ENCODE data around the gene ISLR. TPM values are rescaled to one million over a fixed set of nuclear protein-coding genes. Genes with fewer than 3 reads are reported as not detected.

ISLR gene
- total RNA-seq, 2 experiments from 2014 or later: not detected

- Mint-ChIP-seq H3K27ac (no peak overlapping the region), H3K36me3 (no peaks in the 10 kb centered on the region), H3K4me3 (no peak overlapping the region), H3K27me3 (peaks cover 2% of the 10 kb centered on the region), H3K4me1 (ENCODE audit: low read depth) (no peaks in the 10 kb centered on the region), H3K9me3 (no peaks in the 10 kb centered on the region)
- ChIA-PET CTCF (interaction anchor here (0.7 kb wide), 1 partner anchor 185 kb away, joined by 3 read pairs; no protein-coding TSS in a partner anchor), POLR2A (no interaction called here)
- intact Hi-C loops (cut with micrococcal nuclease): no loop called here
- no peak for DNase-seq
Measured at GRCh38 chr15:74194572-74195559, 21.4 kb downstream of the ISLR start.

DNA sequence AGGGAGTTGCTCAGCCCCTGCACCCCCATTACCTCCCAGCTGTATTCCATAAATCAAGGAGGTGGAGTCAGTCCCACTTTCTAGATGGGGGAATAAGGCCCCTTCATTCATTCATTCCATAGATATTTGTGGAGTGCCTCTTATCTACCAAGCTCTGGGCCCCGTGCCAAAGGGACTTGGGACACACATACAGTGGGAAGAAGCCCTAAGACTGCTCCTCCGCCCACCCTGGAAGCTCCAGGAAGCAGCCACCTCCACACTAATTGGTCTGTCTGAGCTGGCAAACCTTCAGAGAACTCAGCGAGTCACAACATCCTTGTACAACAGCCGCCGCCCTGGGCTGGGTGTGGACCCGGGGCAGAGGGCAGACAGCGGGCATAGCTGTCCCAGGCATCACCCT lies 22.7 kb downstream of the ISLR start:
- Mint-ChIP-seq H3K36me3 (no peaks in the 10 kb centered on the region), H3K27me3 (peaks cover 2% of the 10 kb centered on the region), H3K9me3 (no peaks in the 10 kb centered on the region), H3K27ac (no peak overlapping the region), H3K4me1 (ENCODE audit: low read depth) (no peaks in the 10 kb centered on the region), H3K4me3 (no peak overlapping the region)
- intact Hi-C loops (cut with micrococcal nuclease): no loop called here
- ChIA-PET POLR2A (no interaction called here), CTCF (interaction anchor here (1.0 kb wide), 1 partner anchor 12 kb away, joined by 3 read pairs; no protein-coding TSS in a partner anchor)
- no peak for DNase-seq

- no peak overlapping the region for H3K4me3 Mint-ChIP-seq
- peaks cover 5% of the 10 kb centered on the region for H3K27me3 Mint-ChIP-seq
- no peaks in the 10 kb centered on the region for H3K36me3 Mint-ChIP-seq
- ChIA-PET CTCF (no interaction called here), POLR2A (no interaction called here)
- no peaks in the 10 kb centered on the region for H3K4me1 Mint-ChIP-seq (ENCODE audit: low read depth)
- no peak for DNase-seq
- H3K9me3 Mint-ChIP-seq: no peaks in the 10 kb centered on the region
- intact Hi-C loops (cut with micrococcal nuclease): no loop called here
- no peak overlapping the region for H3K27ac Mint-ChIP-seq
Measured at GRCh38 chr15:74197176-74197965, 23.9 kb downstream of the ISLR start.

GRCh38 chr15:74199297-74199652 lies 25.8 kb downstream of the ISLR start:
- Mint-ChIP-seq H3K27ac (no peak overlapping the region), H3K36me3 (no peaks in the 10 kb centered on the region), H3K4me1 (ENCODE audit: low read depth) (no peaks in the 10 kb centered on the region), H3K4me3 (no peak overlapping the region), H3K9me3 (no peaks in the 10 kb centered on the region), H3K27me3 (peaks cover 9% of the 10 kb centered on the region)
- ChIA-PET POLR2A (no interaction called here), CTCF (interaction anchor here (0.6 kb wide), 1 partner anchor 227 kb away, joined by 3 read pairs; no protein-coding TSS in a partner anchor)
- no peak for DNase-seq
- intact Hi-C loops (cut with micrococcal nuclease): no loop called here

DNA sequence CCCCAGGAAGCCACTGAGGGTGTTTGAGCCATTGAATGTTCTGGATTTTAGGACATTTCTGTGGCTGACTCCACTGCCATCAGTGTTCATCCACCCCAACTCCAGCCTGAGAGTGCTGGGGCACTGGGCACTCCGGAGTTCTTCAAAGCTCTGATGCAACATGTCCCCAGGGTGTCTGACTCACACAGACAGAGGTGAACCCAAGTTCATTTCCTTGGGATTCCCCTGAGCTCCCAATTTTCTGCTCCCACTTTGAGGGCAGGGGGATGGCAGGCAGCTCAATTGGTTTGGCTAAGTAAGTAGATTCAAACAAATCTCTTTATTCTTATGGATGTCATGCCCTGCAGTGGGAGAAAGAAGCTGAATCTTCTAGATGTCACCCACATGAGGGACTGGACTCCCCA lies 26.9 kb downstream of the ISLR start:
- H3K27me3 Mint-ChIP-seq: peaks cover 9% of the 10 kb centered on the region
- no peaks in the 10 kb centered on the region for H3K36me3 Mint-ChIP-seq
- no peak overlapping the region for H3K4me3 Mint-ChIP-seq
- POLR2A ChIA-PET: no interaction called here
- H3K9me3 Mint-ChIP-seq: no peaks in the 10 kb centered on the region
- intact Hi-C loops (cut with micrococcal nuclease): no loop called here
- DNase-seq: no peak
- H3K27ac Mint-ChIP-seq: no peak overlapping the region
- no peaks in the 10 kb centered on the region for H3K4me1 Mint-ChIP-seq (ENCODE audit: low read depth)
- CTCF ChIA-PET: no interaction called here

DNA sequence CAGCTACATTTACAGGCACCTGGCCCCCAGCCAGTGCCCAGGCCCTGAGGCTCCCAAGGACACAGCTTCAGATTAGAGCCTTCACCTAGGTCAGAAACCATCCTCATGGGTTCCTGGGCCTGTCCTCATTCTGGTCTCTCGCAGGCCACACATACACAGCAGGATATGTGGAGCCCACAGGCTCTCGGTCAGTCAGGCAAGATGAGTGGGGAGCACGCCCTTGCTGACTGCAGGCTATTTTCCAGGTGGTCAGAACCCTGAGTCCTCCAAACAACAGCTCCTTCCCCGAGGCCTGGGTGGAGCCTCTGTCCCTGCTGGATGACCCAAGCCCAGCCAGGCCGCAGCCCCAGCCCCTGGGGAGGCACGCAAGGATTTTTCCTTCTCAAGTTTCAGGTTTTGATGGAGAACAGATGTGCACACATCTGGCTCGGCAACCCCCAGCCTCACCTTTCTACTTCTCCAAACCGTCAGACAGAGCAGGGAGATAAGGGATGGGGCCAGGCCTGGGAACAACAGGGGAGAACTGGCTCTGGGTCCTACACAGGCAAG lies 27.4 kb downstream of the ISLR start:
- Mint-ChIP-seq H3K27ac (no peak overlapping the region), H3K36me3 (no peaks in the 10 kb centered on the region), H3K27me3 (peaks cover 9% of the 10 kb centered on the region), H3K4me1 (ENCODE audit: low read depth) (no peaks in the 10 kb centered on the region), H3K9me3 (no peaks in the 10 kb centered on the region), H3K4me3 (no peak overlapping the region)
- ChIA-PET CTCF (no interaction called here), POLR2A (no interaction called here)
- intact Hi-C loops (cut with micrococcal nuclease): no loop called here
- no peak for DNase-seq

GRCh38 chr15:74201710-74202420 lies 28.4 kb downstream of the ISLR start:
- no peaks in the 10 kb centered on the region for H3K36me3 Mint-ChIP-seq
- no peak overlapping the region for H3K4me3 Mint-ChIP-seq
- H3K27me3 Mint-ChIP-seq: peaks cover 9% of the 10 kb centered on the region
- H3K4me1 Mint-ChIP-seq (ENCODE audit: low read depth): no peaks in the 10 kb centered on the region
- no peak overlapping the region for H3K27ac Mint-ChIP-seq
- ChIA-PET POLR2A (interaction anchor here (0.9 kb wide), 1 partner anchor 53 kb away, joined by 3 read pairs; no protein-coding TSS in a partner anchor), CTCF (no interaction called here)
- no peak for DNase-seq
- intact Hi-C loops (cut with micrococcal nuclease): no loop called here
- no peaks in the 10 kb centered on the region for H3K9me3 Mint-ChIP-seq

- no peak for DNase-seq
- Mint-ChIP-seq H3K4me3 (no peak within 1 kb of the TSS), H3K4me1 (ENCODE audit: low read depth) (no peaks in the 10 kb centered on the region), H3K9me3 (no peaks in the 10 kb centered on the region), H3K36me3 (no peaks in the 10 kb centered on the region), H3K27me3 (peaks cover 10% of the 10 kb centered on the region), H3K27ac (no peak within 1 kb of the TSS)
- POLR2A ChIA-PET: interaction anchor here (0.9 kb wide), 1 partner anchor 52 kb away, joined by 3 read pairs; no protein-coding TSS in a partner anchor
- CTCF ChIA-PET: no interaction called here
- intact Hi-C loops (cut with micrococcal nuclease): no loop called here
Measured at GRCh38 chr15:74202452-74203401, 29.2 kb downstream of the ISLR start, which contains the start of gene STRA6. TSS of gene STRA6 (minus strand) at chr15:74202787. CDS start at chr15:74202267, 520 bp downstream.

DNA sequence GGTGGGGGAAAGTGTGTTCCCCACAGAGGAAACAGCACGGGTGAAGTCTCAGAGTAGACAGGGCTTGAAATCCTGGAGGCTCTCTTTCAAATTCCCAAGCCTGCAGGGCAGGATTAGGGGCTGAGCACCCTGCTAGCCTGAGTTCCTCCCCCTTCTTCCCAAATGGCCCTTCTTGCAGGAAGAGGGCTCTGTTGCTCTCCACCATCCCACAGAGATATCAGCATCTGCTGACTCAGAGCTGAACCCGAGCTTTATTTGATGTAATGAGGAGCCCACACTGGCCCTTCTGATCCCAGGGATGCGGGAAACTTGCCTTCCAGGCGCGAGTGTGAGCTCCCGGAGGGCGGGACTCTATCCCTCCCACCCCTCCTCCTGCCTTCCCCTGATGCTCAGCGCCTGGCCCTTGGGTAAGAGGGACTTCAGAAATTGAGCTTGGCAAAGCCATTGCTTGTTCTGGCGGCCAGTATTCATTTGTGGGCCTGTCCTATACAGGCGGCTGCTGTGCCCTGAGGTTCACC lies 30.5 kb downstream of the ISLR start:
- POLR2A ChIA-PET: no interaction called here
- H3K4me3 Mint-ChIP-seq: no peak overlapping the region
- H3K4me1 Mint-ChIP-seq (ENCODE audit: low read depth): no peaks in the 10 kb centered on the region
- peaks cover 14% of the 10 kb centered on the region for H3K27me3 Mint-ChIP-seq
- CTCF ChIA-PET: no interaction called here
- H3K36me3 Mint-ChIP-seq: no peaks in the 10 kb centered on the region
- intact Hi-C loops (cut with micrococcal nuclease): no loop called here
- H3K27ac Mint-ChIP-seq: no peak overlapping the region
- no peaks in the 10 kb centered on the region for H3K9me3 Mint-ChIP-seq
- no peak for DNase-seq

DNA sequence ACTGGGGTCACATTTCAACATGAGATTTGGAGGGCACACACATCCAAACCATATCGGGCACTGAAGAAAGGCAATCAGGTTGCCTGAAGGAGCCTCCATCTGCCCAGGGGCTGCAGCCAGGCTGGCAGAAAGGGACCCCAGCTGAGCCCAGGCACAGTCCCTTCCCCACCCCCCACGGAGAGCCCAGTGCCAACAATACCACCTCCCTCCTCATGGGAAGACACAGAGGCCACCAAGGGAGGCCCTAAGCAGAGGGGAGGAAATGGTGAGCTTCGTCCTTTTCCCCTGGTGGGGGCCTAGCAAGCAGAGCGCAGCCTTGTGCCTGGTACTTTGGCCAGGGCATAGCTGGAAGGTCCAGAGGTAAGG lies 32.1 kb downstream of the ISLR start:
- Mint-ChIP-seq H3K27me3 (peaks cover 12% of the 10 kb centered on the region), H3K4me3 (no peak overlapping the region), H3K36me3 (no peaks in the 10 kb centered on the region), H3K27ac (no peak overlapping the region), H3K9me3 (no peaks in the 10 kb centered on the region), H3K4me1 (ENCODE audit: low read depth) (no peaks in the 10 kb centered on the region)
- CTCF ChIA-PET: no interaction called here
- POLR2A ChIA-PET: no interaction called here
- intact Hi-C loops (cut with micrococcal nuclease): no loop called here
- no peak for DNase-seq

DNA sequence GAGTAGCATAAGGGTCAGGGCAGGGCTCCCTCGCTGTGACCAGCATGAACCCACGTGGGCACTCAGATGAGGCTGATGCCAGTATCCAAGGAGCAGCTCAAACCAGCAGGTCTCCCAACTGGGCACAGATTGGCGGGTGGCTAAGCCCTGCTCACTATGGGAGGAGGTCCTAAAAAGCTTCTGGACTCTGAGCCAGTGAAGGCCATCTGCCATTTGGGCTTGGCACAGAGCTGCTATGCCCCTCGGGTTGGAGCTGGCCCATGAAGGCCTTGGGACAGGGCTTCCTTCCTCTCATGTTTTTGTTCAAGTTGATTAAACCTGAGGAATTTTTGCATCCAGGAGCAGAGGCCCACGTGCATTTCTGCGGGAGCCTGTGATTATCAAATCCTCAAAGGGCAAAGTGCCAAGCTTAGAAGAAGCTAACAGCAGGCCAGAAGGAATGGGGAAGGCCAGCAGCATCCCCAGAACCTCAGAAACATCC lies 33.3 kb downstream of the ISLR start:
- no peak overlapping the region for H3K27ac Mint-ChIP-seq
- H3K4me1 Mint-ChIP-seq (ENCODE audit: low read depth): no peaks in the 10 kb centered on the region
- H3K9me3 Mint-ChIP-seq: peaks cover 4% of the 10 kb centered on the region
- no peak for DNase-seq
- no peak overlapping the region for H3K4me3 Mint-ChIP-seq
- intact Hi-C loops (cut with micrococcal nuclease): no loop called here
- ChIA-PET POLR2A (no interaction called here), CTCF (interaction anchor here (1.5 kb wide), 1 partner anchor 11 kb away, joined by 3 read pairs; no protein-coding TSS in a partner anchor)
- peaks cover 9% of the 10 kb centered on the region for H3K27me3 Mint-ChIP-seq
- H3K36me3 Mint-ChIP-seq: no peaks in the 10 kb centered on the region

Data from activated CD4-positive, alpha-beta memory T cell treated with anti-CD3 and anti-CD28 coated beads for 36 hours (primary cell).